HL-60 (cell line): Measurements from ENCODE around the gene CPAMD8.

Experiments used
- DNase-seq, 2 experiments: peaks; one replicate each; pipeline ENCODE4 v3.0.0-alpha.2; 2010 to 2020; ENCODE audit warnings: low read depth in 1 of 2, low spot score in 1 of 2
- H3K27ac ChIP-seq: fragments of 250-450 bp; sonication (Bioruptor Pico); replicated peaks from 2 replicates; pipeline ENCODE4 v1.5.1; 2020; ENCODE audit warnings: mild to moderate bottlenecking, moderate library complexity
- H3K27me3 ChIP-seq: fragments of 250-450 bp; sonication (Bioruptor Pico); 2 replicates; pipeline ENCODE4 v1.5.1; 2021; ENCODE audit warnings: mild to moderate bottlenecking, moderate library complexity; ENCODE audit not compliant: insufficient read depth, poor library complexity, severe bottlenecking
- H3K4me3 ChIP-seq: replicated peaks from 2 replicates; pipeline ENCODE4 v1.5.1; 2011; ENCODE audit warnings: mild to moderate bottlenecking, control low read depth, low read length; ENCODE audit not compliant: insufficient read depth
- GABPA ChIP-seq: IDR thresholded peaks from 2 replicates; pipeline ENCODE4 v1.6.1; 2012; ENCODE audit warnings: low read depth
- POLR2AphosphoS5 ChIP-seq: IDR thresholded peaks from 2 replicates; pipeline ENCODE4 v1.6.1; 2012; ENCODE audit warnings: low read depth
- SPI1 ChIP-seq: IDR thresholded peaks from 2 replicates; pipeline ENCODE4 v1.6.1; 2012; ENCODE audit warnings: low read depth, mild to moderate bottlenecking, borderline replicate concordance
- TF ChIP-seq, protein P1 (sequence below): IDR thresholded peaks from 2 replicates; pipeline ENCODE4 v1.6.1; 2012; ENCODE audit warnings: low read depth; ENCODE audit not compliant: insufficient replicate concordance
- TF ChIP-seq, protein P2 (sequence below): IDR thresholded peaks from one replicate; pipeline ENCODE4 v1.5.1; 2011; ENCODE audit warnings: low read length, control low read depth, inconsistent platforms; ENCODE audit not compliant: insufficient read depth

Gene CPAMD8

GRCh38 chr19:16892868-16893685, 133.5 kb downstream of the CPAMD8 start:
- no peak for DNase-seq
- peaks cover 16% of the 10 kb centered on the region for H3K27me3 ChIP-seq
- H3K4me3 ChIP-seq: no peak overlapping the region
- H3K27ac ChIP-seq: no peak overlapping the region
- TF ChIP-seq, protein P1, sequence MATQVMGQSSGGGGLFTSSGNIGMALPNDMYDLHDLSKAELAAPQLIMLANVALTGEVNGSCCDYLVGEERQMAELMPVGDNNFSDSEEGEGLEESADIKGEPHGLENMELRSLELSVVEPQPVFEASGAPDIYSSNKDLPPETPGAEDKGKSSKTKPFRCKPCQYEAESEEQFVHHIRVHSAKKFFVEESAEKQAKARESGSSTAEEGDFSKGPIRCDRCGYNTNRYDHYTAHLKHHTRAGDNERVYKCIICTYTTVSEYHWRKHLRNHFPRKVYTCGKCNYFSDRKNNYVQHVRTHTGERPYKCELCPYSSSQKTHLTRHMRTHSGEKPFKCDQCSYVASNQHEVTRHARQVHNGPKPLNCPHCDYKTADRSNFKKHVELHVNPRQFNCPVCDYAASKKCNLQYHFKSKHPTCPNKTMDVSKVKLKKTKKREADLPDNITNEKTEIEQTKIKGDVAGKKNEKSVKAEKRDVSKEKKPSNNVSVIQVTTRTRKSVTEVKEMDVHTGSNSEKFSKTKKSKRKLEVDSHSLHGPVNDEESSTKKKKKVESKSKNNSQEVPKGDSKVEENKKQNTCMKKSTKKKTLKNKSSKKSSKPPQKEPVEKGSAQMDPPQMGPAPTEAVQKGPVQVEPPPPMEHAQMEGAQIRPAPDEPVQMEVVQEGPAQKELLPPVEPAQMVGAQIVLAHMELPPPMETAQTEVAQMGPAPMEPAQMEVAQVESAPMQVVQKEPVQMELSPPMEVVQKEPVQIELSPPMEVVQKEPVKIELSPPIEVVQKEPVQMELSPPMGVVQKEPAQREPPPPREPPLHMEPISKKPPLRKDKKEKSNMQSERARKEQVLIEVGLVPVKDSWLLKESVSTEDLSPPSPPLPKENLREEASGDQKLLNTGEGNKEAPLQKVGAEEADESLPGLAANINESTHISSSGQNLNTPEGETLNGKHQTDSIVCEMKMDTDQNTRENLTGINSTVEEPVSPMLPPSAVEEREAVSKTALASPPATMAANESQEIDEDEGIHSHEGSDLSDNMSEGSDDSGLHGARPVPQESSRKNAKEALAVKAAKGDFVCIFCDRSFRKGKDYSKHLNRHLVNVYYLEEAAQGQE: no peak
- TF ChIP-seq GABPA (no peak), SPI1 (no peak)

- no peak for TF ChIP-seq GABPA
- TF ChIP-seq, protein P1: no peak
- peak; percentile 76 for TF ChIP-seq POLR2AphosphoS5
Observed at GRCh38 chr19:16892436-16892835, 134.2 kb downstream of the CPAMD8 start.

GRCh38 chr19:16891696-16892382, 134.8 kb downstream of the CPAMD8 start:
- TF ChIP-seq, protein P2, sequence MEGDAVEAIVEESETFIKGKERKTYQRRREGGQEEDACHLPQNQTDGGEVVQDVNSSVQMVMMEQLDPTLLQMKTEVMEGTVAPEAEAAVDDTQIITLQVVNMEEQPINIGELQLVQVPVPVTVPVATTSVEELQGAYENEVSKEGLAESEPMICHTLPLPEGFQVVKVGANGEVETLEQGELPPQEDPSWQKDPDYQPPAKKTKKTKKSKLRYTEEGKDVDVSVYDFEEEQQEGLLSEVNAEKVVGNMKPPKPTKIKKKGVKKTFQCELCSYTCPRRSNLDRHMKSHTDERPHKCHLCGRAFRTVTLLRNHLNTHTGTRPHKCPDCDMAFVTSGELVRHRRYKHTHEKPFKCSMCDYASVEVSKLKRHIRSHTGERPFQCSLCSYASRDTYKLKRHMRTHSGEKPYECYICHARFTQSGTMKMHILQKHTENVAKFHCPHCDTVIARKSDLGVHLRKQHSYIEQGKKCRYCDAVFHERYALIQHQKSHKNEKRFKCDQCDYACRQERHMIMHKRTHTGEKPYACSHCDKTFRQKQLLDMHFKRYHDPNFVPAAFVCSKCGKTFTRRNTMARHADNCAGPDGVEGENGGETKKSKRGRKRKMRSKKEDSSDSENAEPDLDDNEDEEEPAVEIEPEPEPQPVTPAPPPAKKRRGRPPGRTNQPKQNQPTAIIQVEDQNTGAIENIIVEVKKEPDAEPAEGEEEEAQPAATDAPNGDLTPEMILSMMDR: no peak
- TF ChIP-seq, protein P1: no peak
- TF ChIP-seq GABPA (no peak), POLR2AphosphoS5 (no peak), SPI1 (no peak)
- peaks cover 10% of the 10 kb centered on the region for H3K27me3 ChIP-seq
- no peak overlapping the region for H3K27ac ChIP-seq
- DNase-seq: no peak
- no peak overlapping the region for H3K4me3 ChIP-seq

More at GRCh38 chr19:16892436-16892835, 134.2 kb downstream of the CPAMD8 start:
- H3K4me3 ChIP-seq: no peak overlapping the region
- peaks cover 12% of the 10 kb centered on the region for H3K27me3 ChIP-seq
- DNase-seq: no peak
- no peak overlapping the region for H3K27ac ChIP-seq
